Measurements from ENCODE around the gene SPECC1.
A peak's percentile ranks its signal among the peaks of the same experiment; 100 is the strongest.
"Not testable (repeated sequence)": the region's sequence is repeated elsewhere in the genome, so short reads cannot be mapped to it uniquely, and the experiment has no call there.

SPECC1 gene

GRCh38 chr17:20216154-20216815 is 207.1 kb downstream of the SPECC1 start:
- no peak for DNase-seq

GRCh38 chr17:20216853-20217252 is 207.7 kb downstream of the SPECC1 start:
- no peak for DNase-seq

GRCh38 chr17:20217677-20218076 is 208.5 kb downstream of the SPECC1 start:
- DNase-seq = no peak

- no peak for DNase-seq
These were observed 209.1 kb downstream of the SPECC1 start for GRCh38 chr17:20218272-20218671.

- DNase-seq = no peak
These were observed 214.7 kb downstream of the SPECC1 start for GRCh38 chr17:20223808-20224328.

- no peak for DNase-seq
These were observed 215.2 kb downstream of the SPECC1 start for GRCh38 chr17:20224379-20224778.

- no peak for DNase-seq
These were observed 216.3 kb downstream of the SPECC1 start for GRCh38 chr17:20225162-20226115.

- no peak for DNase-seq
These were observed 217.8 kb downstream of the SPECC1 start for GRCh38 chr17:20226814-20227482.

GRCh38 chr17:20227720-20228370 is 218.7 kb downstream of the SPECC1 start:
- DNase-seq = peak; percentile 15

- no peak for DNase-seq
These were observed 219.3 kb downstream of the SPECC1 start for GRCh38 chr17:20228410-20228809.

GRCh38 chr17:20228860-20229259 is 219.7 kb downstream of the SPECC1 start:
- DNase-seq = no peak

- DNase-seq = no peak
These were observed 221.8 kb downstream of the SPECC1 start for GRCh38 chr17:20230924-20231323.

GRCh38 chr17:20232611-20233010 is 223.5 kb downstream of the SPECC1 start:
- DNase-seq = no peak

GRCh38 chr17:20234276-20234675 is 225.1 kb downstream of the SPECC1 start:
- DNase-seq = no peak

- no peak for DNase-seq
These were observed 226.6 kb downstream of the SPECC1 start for GRCh38 chr17:20235747-20236146.

GRCh38 chr17:20236578-20237227 is 227.5 kb downstream of the SPECC1 start:
- DNase-seq = no peak

- not testable (repeated sequence) for DNase-seq
These were observed 230.6 kb downstream of the SPECC1 start for GRCh38 chr17:20239776-20240175.

GRCh38 chr17:20241855-20242254 is 232.7 kb downstream of the SPECC1 start:
- no peak for DNase-seq

- no peak for DNase-seq
These were observed 233.1 kb downstream of the SPECC1 start for GRCh38 chr17:20242271-20242670.

- no peak for DNase-seq
These were observed 234.4 kb downstream of the SPECC1 start for GRCh38 chr17:20243524-20243923.

GRCh38 chr17:20244671-20245070 is 235.5 kb downstream of the SPECC1 start:
- DNase-seq = no peak

GRCh38 chr17:20246692-20247091 is 237.5 kb downstream of the SPECC1 start:
- no peak for DNase-seq
